ENCODE results near the gene SH3GL1. TPM values are rescaled to one million over a fixed set of nuclear protein-coding genes. Genes with fewer than 3 reads are reported as not detected.
A peak's percentile ranks its signal among the peaks of the same experiment; 100 is the strongest.

SH3GL1 gene
- polyA plus RNA-seq, 1 donor (not counting 4 experiments of a cell fraction or from before 2014, with no cell fraction given), result 47.4 TPM

DNA sequence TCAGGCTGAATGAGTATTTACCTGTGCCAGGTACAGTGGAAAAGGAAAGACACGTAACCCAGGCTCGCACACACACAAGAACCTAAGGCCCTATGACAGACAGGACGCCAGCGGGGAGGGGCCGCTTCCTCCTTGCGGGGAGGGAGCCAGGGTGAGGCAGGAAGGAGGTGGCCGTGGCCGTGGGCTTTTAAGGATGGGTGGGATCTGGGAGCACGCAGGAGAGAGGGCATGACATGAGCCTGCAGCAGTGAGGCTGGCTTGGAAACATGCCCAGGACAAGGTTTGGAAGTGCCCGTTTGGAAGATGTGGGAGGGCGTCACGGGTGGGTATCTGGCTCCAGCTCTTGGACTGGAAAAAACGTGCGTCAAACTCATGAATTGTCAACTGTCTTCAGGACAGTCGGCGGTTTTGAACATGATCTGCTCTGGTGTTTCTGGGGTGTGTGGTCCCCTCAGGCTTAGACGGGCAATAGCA, 20.1 kb downstream of the SH3GL1 start:
- no peak for DNase-seq (ENCODE audit: low read depth, low spot score)
- FAIRE-seq, result peak; percentile 71
- H3K27me3 ChIP-seq (ENCODE audit: control insufficient read depth, extremely low read depth, insufficient read depth, low read length), result no peaks in the 10 kb centered on the region
- H3K27ac ChIP-seq (ENCODE audit: control insufficient read depth, insufficient read depth, low read length), result peak overlapping the region; percentile 76
- peaks cover 66% of the 10 kb centered on the region for H3K4me1 ChIP-seq (ENCODE audit: control insufficient read depth, extremely low read depth, insufficient read depth, low read length)
- H3K9ac ChIP-seq (ENCODE audit: control insufficient read depth, extremely low read depth, insufficient read depth, low read length), result peak overlapping the region; percentile 49
- no peaks in the 10 kb centered on the region for H3K9me3 ChIP-seq (ENCODE audit: control insufficient read depth, low read depth, low read length)
- peak overlapping the region; percentile 76 for H3K4me2 ChIP-seq (ENCODE audit: control insufficient read depth, extremely low read depth, insufficient read depth, low read depth, low read length)
- H3K36me3 ChIP-seq (ENCODE audit: control insufficient read depth in 2 of 2, extremely low read depth in 1 of 2, insufficient read depth in 2 of 2, low read length in 2 of 2), result peaks cover 11% of the 10 kb centered on the region in 2 experiments
- no peak overlapping the region for H2AFZ ChIP-seq (ENCODE audit: control insufficient read depth, low read length)
- peaks cover 18% of the 10 kb centered on the region for H4K20me1 ChIP-seq (ENCODE audit: control insufficient read depth, extremely low read depth, insufficient read depth, low read length)
- dilution Hi-C loops (cut with MboI; ENCODE audit: extremely low pct_ligation_motif_present, low sequenced_read_pairs), result no loop called here
- peaks cover 10% of the 10 kb centered on the region for H3K9me1 ChIP-seq (ENCODE audit: control insufficient read depth, extremely low read depth, insufficient read depth, low read length)
- TF ChIP-seq, protein P1, sequence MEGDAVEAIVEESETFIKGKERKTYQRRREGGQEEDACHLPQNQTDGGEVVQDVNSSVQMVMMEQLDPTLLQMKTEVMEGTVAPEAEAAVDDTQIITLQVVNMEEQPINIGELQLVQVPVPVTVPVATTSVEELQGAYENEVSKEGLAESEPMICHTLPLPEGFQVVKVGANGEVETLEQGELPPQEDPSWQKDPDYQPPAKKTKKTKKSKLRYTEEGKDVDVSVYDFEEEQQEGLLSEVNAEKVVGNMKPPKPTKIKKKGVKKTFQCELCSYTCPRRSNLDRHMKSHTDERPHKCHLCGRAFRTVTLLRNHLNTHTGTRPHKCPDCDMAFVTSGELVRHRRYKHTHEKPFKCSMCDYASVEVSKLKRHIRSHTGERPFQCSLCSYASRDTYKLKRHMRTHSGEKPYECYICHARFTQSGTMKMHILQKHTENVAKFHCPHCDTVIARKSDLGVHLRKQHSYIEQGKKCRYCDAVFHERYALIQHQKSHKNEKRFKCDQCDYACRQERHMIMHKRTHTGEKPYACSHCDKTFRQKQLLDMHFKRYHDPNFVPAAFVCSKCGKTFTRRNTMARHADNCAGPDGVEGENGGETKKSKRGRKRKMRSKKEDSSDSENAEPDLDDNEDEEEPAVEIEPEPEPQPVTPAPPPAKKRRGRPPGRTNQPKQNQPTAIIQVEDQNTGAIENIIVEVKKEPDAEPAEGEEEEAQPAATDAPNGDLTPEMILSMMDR (optimal IDR thresholded peaks at IDR 0.05 in 1 of 3, IDR thresholded peaks at IDR 0.05 in 1 of 3, conservative IDR thresholded peaks at IDR 0.05 in 1 of 3; ENCODE audit: extremely low read depth in 1 of 3, insufficient read depth in 2 of 3, low read length in 3 of 3), result no peak
- TF ChIP-seq EZH2 (IDR thresholded peaks at IDR 0.05; ENCODE audit: low read length), result no peak
- H3K4me3 ChIP-seq (ENCODE audit: control insufficient read depth in 2 of 3, extremely low read depth in 1 of 3, insufficient read depth in 2 of 3, low read depth in 1 of 3, low read length in 3 of 3), result peak overlapping the region in 2 of 3 experiments; percentile 29 to 36
- peaks cover 59% of the 10 kb centered on the region for H3K79me2 ChIP-seq (ENCODE audit: control insufficient read depth, insufficient read depth, low read length)

- Histone ChIP-seq H3K36me3 (ENCODE audit: control insufficient read depth in 2 of 2, extremely low read depth in 1 of 2, insufficient read depth in 2 of 2, low read length in 2 of 2) (peaks cover 7 to 11% of the 10 kb centered on the region in 2 experiments), H2AFZ (ENCODE audit: control insufficient read depth, low read length) (no peak overlapping the region), H3K4me3 (ENCODE audit: control insufficient read depth in 2 of 3, extremely low read depth in 1 of 3, insufficient read depth in 2 of 3, low read depth in 1 of 3, low read length in 3 of 3) (peak overlapping the region in 2 of 3 experiments; percentile 5 to 36), H3K27me3 (ENCODE audit: control insufficient read depth, extremely low read depth, insufficient read depth, low read length) (no peaks in the 10 kb centered on the region), H3K4me1 (ENCODE audit: control insufficient read depth, extremely low read depth, insufficient read depth, low read length) (peaks cover 73% of the 10 kb centered on the region), H3K9me3 (ENCODE audit: control insufficient read depth, low read depth, low read length) (no peaks in the 10 kb centered on the region), H3K4me2 (ENCODE audit: control insufficient read depth, extremely low read depth, insufficient read depth, low read depth, low read length) (peak overlapping the region; percentile 76), H3K9me1 (ENCODE audit: control insufficient read depth, extremely low read depth, insufficient read depth, low read length) (peaks cover 10% of the 10 kb centered on the region), H3K79me2 (ENCODE audit: control insufficient read depth, insufficient read depth, low read length) (peaks cover 60% of the 10 kb centered on the region), H3K27ac (ENCODE audit: control insufficient read depth, insufficient read depth, low read length) (peak overlapping the region; percentile 78), H4K20me1 (ENCODE audit: control insufficient read depth, extremely low read depth, insufficient read depth, low read length) (peaks cover 19% of the 10 kb centered on the region), H3K9ac (ENCODE audit: control insufficient read depth, extremely low read depth, insufficient read depth, low read length) (peak overlapping the region; percentile 49)
- DNase-seq (ENCODE audit: low read depth, low spot score) (peak; percentile 92), FAIRE-seq (peak; percentile 82)
- dilution Hi-C loops (cut with MboI; ENCODE audit: extremely low pct_ligation_motif_present, low sequenced_read_pairs), result no loop called here
- no peak for TF ChIP-seq EZH2 (IDR thresholded peaks at IDR 0.05; ENCODE audit: low read length)
- TF ChIP-seq, protein P1 (optimal IDR thresholded peaks at IDR 0.05 in 1 of 3, IDR thresholded peaks at IDR 0.05 in 1 of 3, conservative IDR thresholded peaks at IDR 0.05 in 1 of 3; ENCODE audit: extremely low read depth in 1 of 3, insufficient read depth in 2 of 3, low read length in 3 of 3), result peak in 1 of 3 experiments; percentile 25
Measured at GRCh38 chr19:4379383-4380253, 20.7 kb downstream of the SH3GL1 start.

Data from keratinocyte (primary cell).